CD4-positive, CD25-positive, alpha-beta regulatory T cell (primary cell): Measurements from ENCODE around the gene FILIP1L. TPM values are rescaled to one million over a fixed set of nuclear protein-coding genes. Genes with fewer than 3 reads are reported as not detected.

Experiments
- ATAC-seq, 2 donors: fragments of 150-1000 bp; cut with Tn5 transposase; one replicate each; pipeline ENCODE4 v1.10.0; 2021; ENCODE audit warnings: low read depth in 2 of 2, moderate number of reproducible peaks in 2 of 2, moderate library complexity in 1 of 2
- DNase-seq, 3 donors: peaks; one replicate each; pipeline versions ENCODE4 v3.0.0 to v3.0.0-alpha.2; 2012 to 2022; ENCODE audit warnings: mixed read lengths in 1 of 3
- H3K27ac ChIP-seq: one replicate; pipeline ENCODE4 v1.7.0; 2013; ENCODE audit warnings: mild to moderate bottlenecking, low read length; ENCODE audit not compliant: insufficient read depth, poor library complexity, severe bottlenecking
- H3K27me3 ChIP-seq: one replicate; pipeline ENCODE4 v1.7.0; 2013; ENCODE audit warnings: low read length; ENCODE audit not compliant: control insufficient read depth, insufficient read depth
- H3K36me3 ChIP-seq: one replicate; pipeline ENCODE4 v1.7.0; 2013; ENCODE audit warnings: mild to moderate bottlenecking, low read length, moderate library complexity; ENCODE audit not compliant: control insufficient read depth, insufficient read depth
- H3K4me1 ChIP-seq: 2 replicates; pipeline ENCODE4 v1.7.0; 2013; ENCODE audit warnings: mild to moderate bottlenecking, low read length; ENCODE audit not compliant: insufficient read depth, control insufficient read depth, poor library complexity, severe bottlenecking
- H3K4me3 ChIP-seq: one replicate; pipeline ENCODE4 v1.7.0; 2013; ENCODE audit warnings: low read depth, mild to moderate bottlenecking, low read length, moderate library complexity
- H3K9me3 ChIP-seq, 2 experiments: 1 replicate in 1 of 2; 2 replicates in 1 of 2; pipeline ENCODE4 v1.7.0; 2013; ENCODE audit warnings: low read length in 2 of 2, mild to moderate bottlenecking in 1 of 2, moderate library complexity in 1 of 2; ENCODE audit not compliant: control insufficient read depth in 2 of 2
- H3K27ac Mint-ChIP-seq, 3 donors: one replicate each; pipeline ENCODE4 v1.8.0; 2020 to 2022; ENCODE audit warnings: mild to moderate bottlenecking in 3 of 3, mixed read lengths in 3 of 3, moderate library complexity in 2 of 3
- H3K27me3 Mint-ChIP-seq: one replicate; pipeline ENCODE4 v1.8.0; 2022; ENCODE audit warnings: mild to moderate bottlenecking, mixed read lengths
- H3K36me3 Mint-ChIP-seq: one replicate; pipeline ENCODE4 v1.8.0; 2020; ENCODE audit warnings: mixed read lengths
- H3K4me1 Mint-ChIP-seq, 4 donors: one replicate each; pipeline ENCODE4 v1.8.0; 2020 to 2022; ENCODE audit warnings: mixed read lengths in 4 of 4, mild to moderate bottlenecking in 1 of 4
- H3K4me3 Mint-ChIP-seq, 4 donors: one replicate each; pipeline ENCODE4 v1.8.0; 2020 to 2022; ENCODE audit warnings: mild to moderate bottlenecking in 4 of 4, mixed read lengths in 4 of 4, moderate library complexity in 3 of 4
- H3K9me3 Mint-ChIP-seq, 7 donors: one replicate each; pipeline ENCODE4 v1.8.0; 2020 to 2022; ENCODE audit warnings: mixed read lengths in 7 of 7, mild to moderate bottlenecking in 3 of 7, moderate library complexity in 2 of 7
- polyA plus RNA-seq, 4 donors: library from polyadenylated mRNA; unstranded; fragments of 300-500 nt; fragmentation: Illumina TruSeq; gene quantifications; one replicate each; pipeline ENCODE4 v1.2.3, GENCODE V29; 2021
- total RNA-seq: library from RNA; stranded (reverse); gene quantifications from one replicate; pipeline ENCODE4 v1.2.3, GENCODE V29; 2022

The FILIP1L gene
- total and polyA plus RNA-seq, 5 donors from 2014 or later, result 0.37 to 1.0 (median 0.65) TPM; not detected in 2

DNA sequence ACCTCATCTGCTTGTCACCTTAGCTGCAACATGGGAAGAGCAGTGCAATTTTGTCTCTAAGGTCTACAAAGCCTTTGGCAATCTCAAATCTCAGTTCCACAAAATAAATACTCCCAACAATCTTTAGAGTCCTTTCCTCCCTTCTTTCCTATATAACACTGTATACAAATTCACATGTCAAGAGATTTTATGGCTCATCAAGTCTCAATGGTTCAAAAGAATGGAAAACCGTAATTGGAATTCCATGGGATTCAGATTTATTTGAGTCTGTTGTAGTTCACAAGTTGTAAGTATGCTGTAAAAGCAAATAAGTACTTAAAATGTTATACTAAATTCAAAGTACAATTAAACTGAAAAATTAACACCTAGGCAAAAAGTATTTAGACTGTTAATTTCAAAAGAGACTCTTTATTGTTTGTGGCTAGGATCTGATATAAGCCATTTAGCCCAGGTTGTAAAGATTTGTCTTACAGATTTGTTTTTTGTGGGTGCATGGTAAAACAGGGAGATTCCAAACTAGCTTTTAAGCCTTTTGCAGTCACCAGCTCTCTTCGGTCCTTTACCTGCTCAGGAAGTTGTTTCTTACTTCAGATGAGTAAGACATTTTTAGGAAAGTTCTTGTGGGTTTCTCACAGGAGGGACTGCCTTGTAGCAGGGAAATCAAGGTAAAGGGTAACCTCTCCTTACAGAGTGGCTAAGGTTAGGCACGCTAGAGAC is 246.5 kb downstream of the FILIP1L start:
- H3K4me1 Mint-ChIP-seq, result peaks cover 24 to 29% (median 27%) of the 10 kb centered on the region in 4 donors
- no peak overlapping the region for H3K4me3 Mint-ChIP-seq
- H3K4me3 ChIP-seq, result no peak overlapping the region
- no peaks in the 10 kb centered on the region for H3K27me3 Mint-ChIP-seq
- H3K36me3 Mint-ChIP-seq, result peaks cover 3% of the 10 kb centered on the region
- H3K4me1 ChIP-seq, result peaks cover 13% of the 10 kb centered on the region
- no peaks in the 10 kb centered on the region for H3K9me3 ChIP-seq
- H3K9me3 Mint-ChIP-seq, result peaks cover 0 to 1% (median 0%) of the 10 kb centered on the region in 7 donors
- no peaks in the 10 kb centered on the region for H3K27me3 ChIP-seq
- peak overlapping the region in 1 of 3 donors; percentile 18 for H3K27ac Mint-ChIP-seq
- no peak for ATAC-seq
- no peak overlapping the region for H3K27ac ChIP-seq
- peak in 1 of 3 donors; percentile 13 for DNase-seq
- no peaks in the 10 kb centered on the region for H3K36me3 ChIP-seq

DNA sequence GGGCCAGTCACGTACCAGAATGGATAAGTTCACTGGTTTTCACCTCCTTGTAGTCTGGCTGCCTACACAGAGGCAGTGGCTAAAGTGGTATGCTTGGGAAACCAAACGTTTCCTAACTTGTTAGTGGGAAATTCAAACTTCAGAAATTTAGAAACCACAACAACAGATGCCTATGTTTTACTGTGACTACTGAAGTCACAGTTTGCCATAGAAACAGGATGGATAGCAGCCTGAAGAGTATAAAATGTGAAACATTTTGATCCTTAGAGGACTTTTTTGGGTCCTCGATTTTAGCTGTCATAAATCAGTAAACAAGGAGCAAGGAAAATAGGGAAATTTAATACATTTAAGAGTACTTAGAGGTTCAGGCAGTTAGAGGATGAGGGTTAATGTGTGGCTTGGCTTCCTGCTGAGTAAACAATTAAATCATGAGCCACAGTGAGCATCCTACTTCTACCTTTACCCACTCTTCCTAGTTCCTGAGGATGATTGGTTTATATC is 248.0 kb downstream of the FILIP1L start:
- Histone ChIP-seq H3K9me3 (no peaks in the 10 kb centered on the region), H3K4me3 (no peak overlapping the region), H3K27me3 (no peaks in the 10 kb centered on the region), H3K4me1 (peaks cover 13% of the 10 kb centered on the region), H3K36me3 (no peaks in the 10 kb centered on the region), H3K27ac (no peak overlapping the region)
- Mint-ChIP-seq H3K4me1 (peaks cover 22 to 26% (median 25%) of the 10 kb centered on the region in 4 donors), H3K27me3 (no peaks in the 10 kb centered on the region), H3K36me3 (peaks cover 8% of the 10 kb centered on the region), H3K9me3 (peaks cover 0 to 1% (median 0%) of the 10 kb centered on the region in 7 donors), H3K27ac (peak overlapping the region in 1 of 3 donors; percentile 18), H3K4me3 (no peak overlapping the region)
- peak in 1 of 3 donors; percentile 39 for DNase-seq
- no peak for ATAC-seq

DNA sequence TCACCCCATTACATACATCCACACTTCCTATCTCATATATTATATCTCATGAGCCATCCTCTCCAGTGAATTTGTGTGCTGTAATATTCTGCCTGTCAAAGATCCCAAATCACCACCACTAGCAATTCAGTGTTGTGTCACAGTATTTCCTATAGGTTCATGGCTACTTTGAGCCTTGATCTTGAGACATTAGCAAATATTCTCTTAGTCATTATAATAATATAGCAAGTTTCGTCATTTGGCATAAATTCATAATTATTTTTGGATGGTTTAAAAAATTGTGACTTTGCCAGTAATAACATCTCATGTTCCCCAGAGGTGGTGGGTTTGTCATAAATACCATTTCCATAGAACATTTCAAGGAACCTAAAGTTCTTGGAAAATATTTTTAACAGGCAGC is 249.0 kb downstream of the FILIP1L start:
- peaks cover 8% of the 10 kb centered on the region for H3K36me3 Mint-ChIP-seq
- peaks cover 0 to 1% (median 0%) of the 10 kb centered on the region in 7 donors for H3K9me3 Mint-ChIP-seq
- DNase-seq, result no peak
- peaks cover 22 to 26% (median 25%) of the 10 kb centered on the region in 4 donors for H3K4me1 Mint-ChIP-seq
- Histone ChIP-seq H3K36me3 (no peaks in the 10 kb centered on the region), H3K4me3 (no peak overlapping the region), H3K27ac (no peak overlapping the region), H3K9me3 (no peaks in the 10 kb centered on the region), H3K4me1 (peaks cover 13% of the 10 kb centered on the region), H3K27me3 (no peaks in the 10 kb centered on the region)
- ATAC-seq, result no peak
- H3K27me3 Mint-ChIP-seq, result no peaks in the 10 kb centered on the region
- no peak overlapping the region for H3K4me3 Mint-ChIP-seq
- no peak overlapping the region for H3K27ac Mint-ChIP-seq

DNA sequence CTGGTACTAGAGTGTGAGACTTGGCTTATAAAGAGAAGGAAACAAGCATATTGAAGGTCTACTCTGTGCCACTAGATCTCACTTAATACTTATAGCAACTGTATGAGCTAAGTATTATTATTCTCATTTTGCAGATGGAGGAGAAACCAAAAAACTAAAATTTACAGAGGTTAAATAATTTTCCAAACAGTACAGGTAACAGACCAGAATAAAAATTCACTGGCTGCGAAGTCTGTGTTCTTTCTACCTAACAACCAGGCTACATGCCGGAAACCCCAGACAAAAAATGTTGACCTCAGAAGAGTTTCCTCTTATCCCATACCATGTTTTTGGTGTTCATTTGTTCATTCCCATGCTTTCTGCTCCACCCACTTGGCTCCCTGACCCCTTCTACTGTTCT is 250.0 kb downstream of the FILIP1L start:
- no peaks in the 10 kb centered on the region for H3K27me3 Mint-ChIP-seq
- no peaks in the 10 kb centered on the region for H3K27me3 ChIP-seq
- no peak overlapping the region for H3K27ac ChIP-seq
- H3K4me1 ChIP-seq, result peaks cover 13% of the 10 kb centered on the region
- peaks cover 8% of the 10 kb centered on the region for H3K36me3 Mint-ChIP-seq
- H3K9me3 Mint-ChIP-seq, result peaks cover 0 to 1% (median 0%) of the 10 kb centered on the region in 7 donors
- H3K4me3 Mint-ChIP-seq, result no peak overlapping the region
- peaks cover 22 to 30% (median 25%) of the 10 kb centered on the region in 4 donors for H3K4me1 Mint-ChIP-seq
- no peak overlapping the region for H3K27ac Mint-ChIP-seq
- no peaks in the 10 kb centered on the region for H3K9me3 ChIP-seq
- no peaks in the 10 kb centered on the region for H3K36me3 ChIP-seq
- H3K4me3 ChIP-seq, result no peak overlapping the region
- DNase-seq (no peak), ATAC-seq (no peak)

DNA sequence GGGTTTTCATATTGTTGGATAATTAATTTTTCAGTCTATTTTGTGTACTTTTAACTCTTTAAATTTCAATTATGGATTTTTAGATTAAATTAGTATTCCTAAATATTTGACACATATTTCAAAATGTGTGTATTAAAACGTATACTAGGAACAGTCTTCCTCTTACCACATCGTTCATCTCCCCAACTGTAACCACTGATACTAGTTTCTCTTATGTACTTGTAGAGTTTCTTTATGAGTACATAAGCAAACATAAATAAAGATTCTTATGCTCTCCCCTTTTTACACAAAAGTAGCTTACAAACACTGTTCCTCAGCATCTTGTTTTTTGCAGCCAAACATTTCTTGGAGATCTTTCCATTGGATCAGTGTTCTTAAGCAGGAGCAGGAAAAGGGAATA is 250.7 kb downstream of the FILIP1L start:
- Histone ChIP-seq H3K36me3 (no peaks in the 10 kb centered on the region), H3K27me3 (no peaks in the 10 kb centered on the region), H3K4me3 (no peak overlapping the region), H3K4me1 (peaks cover 13% of the 10 kb centered on the region), H3K27ac (no peak overlapping the region), H3K9me3 (no peaks in the 10 kb centered on the region)
- peaks cover 11% of the 10 kb centered on the region for H3K36me3 Mint-ChIP-seq
- H3K4me1 Mint-ChIP-seq, result peaks cover 22 to 30% (median 28%) of the 10 kb centered on the region in 4 donors
- H3K9me3 Mint-ChIP-seq, result peaks cover 0 to 1% (median 0%) of the 10 kb centered on the region in 7 donors
- no peaks in the 10 kb centered on the region for H3K27me3 Mint-ChIP-seq
- ATAC-seq (no peak), DNase-seq (no peak)
- no peak overlapping the region for H3K4me3 Mint-ChIP-seq
- H3K27ac Mint-ChIP-seq, result no peak overlapping the region

DNA sequence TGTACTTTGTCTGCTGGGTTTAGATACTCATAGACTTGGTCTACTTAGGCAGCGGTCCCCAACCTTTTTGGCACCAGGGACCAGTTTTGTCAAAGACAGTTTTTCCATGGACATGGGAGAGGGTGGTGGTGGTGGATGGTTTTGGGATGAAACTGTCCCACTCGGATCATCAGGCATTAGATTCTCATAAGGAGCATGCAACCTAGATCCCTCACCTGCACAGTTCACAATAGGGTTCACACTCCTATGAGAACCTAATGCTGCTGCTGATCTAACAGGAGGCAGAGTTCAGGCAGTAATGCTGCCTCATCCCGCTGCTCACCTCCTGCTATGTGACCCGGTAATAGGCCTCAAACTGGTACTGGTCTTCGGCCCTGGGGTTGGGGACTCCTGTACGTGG is 251.3 kb downstream of the FILIP1L start:
- H3K36me3 ChIP-seq, result no peaks in the 10 kb centered on the region
- H3K4me1 ChIP-seq, result peaks cover 13% of the 10 kb centered on the region
- H3K36me3 Mint-ChIP-seq, result peaks cover 11% of the 10 kb centered on the region
- ATAC-seq, result no peak
- H3K4me3 ChIP-seq, result no peak overlapping the region
- peaks cover 22 to 29% (median 25%) of the 10 kb centered on the region in 4 donors for H3K4me1 Mint-ChIP-seq
- H3K27me3 Mint-ChIP-seq, result no peaks in the 10 kb centered on the region
- no peaks in the 10 kb centered on the region for H3K9me3 ChIP-seq
- H3K27me3 ChIP-seq, result no peaks in the 10 kb centered on the region
- peaks cover 0 to 1% (median 0%) of the 10 kb centered on the region in 7 donors for H3K9me3 Mint-ChIP-seq
- H3K27ac Mint-ChIP-seq, result no peak overlapping the region
- DNase-seq, result no peak
- H3K27ac ChIP-seq, result no peak overlapping the region
- H3K4me3 Mint-ChIP-seq, result peak overlapping the region in 1 of 4 donors; percentile 22

DNA sequence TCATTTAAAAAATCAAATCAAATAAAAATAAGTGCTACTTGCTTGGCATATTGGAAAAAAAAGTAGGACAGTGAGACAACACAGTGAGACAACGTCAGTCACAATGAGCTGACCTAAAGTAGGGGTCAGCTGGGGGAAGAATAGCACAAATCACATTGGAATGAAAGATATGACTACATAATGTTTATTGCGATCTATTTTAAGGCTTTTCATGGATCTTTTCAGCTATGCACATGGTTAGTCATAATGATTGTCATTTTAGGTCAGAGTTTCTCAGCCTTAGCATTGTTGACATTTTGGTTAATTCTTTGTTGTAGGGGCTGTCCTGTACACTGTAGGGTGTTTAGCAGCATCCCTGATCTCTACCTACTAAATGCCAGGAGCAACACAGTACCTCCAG is 252.1 kb downstream of the FILIP1L start:
- Mint-ChIP-seq H3K27ac (no peak overlapping the region), H3K4me3 (no peak overlapping the region), H3K4me1 (peaks cover 15 to 22% (median 19%) of the 10 kb centered on the region in 4 donors), H3K27me3 (no peaks in the 10 kb centered on the region), H3K36me3 (peaks cover 11% of the 10 kb centered on the region), H3K9me3 (peaks cover 0 to 1% (median 0%) of the 10 kb centered on the region in 7 donors)
- Histone ChIP-seq H3K27me3 (no peaks in the 10 kb centered on the region), H3K4me3 (no peak overlapping the region), H3K27ac (no peak overlapping the region), H3K4me1 (peaks cover 12% of the 10 kb centered on the region), H3K36me3 (no peaks in the 10 kb centered on the region), H3K9me3 (no peaks in the 10 kb centered on the region)
- ATAC-seq (no peak), DNase-seq (no peak)
